ENCODE results near the gene PQBP1.
A peak's percentile ranks its signal among the peaks of the same experiment; 100 is the strongest.

The PQBP1 gene

GRCh38 chrX:48923771-48924170 is 26.0 kb downstream of the PQBP1 start:
- no peak for DNase-seq (ENCODE audit: low spot score)

GRCh38 chrX:48924270-48924669 is 26.5 kb downstream of the PQBP1 start:
- DNase-seq (ENCODE audit: low spot score) = no peak

GRCh38 chrX:48927123-48927522 is 29.4 kb downstream of the PQBP1 start:
- no peak for DNase-seq (ENCODE audit: low spot score)

GRCh38 chrX:48927736-48928382 is 30.1 kb downstream of the PQBP1 start:
- no peak for DNase-seq (ENCODE audit: low spot score)

DNA sequence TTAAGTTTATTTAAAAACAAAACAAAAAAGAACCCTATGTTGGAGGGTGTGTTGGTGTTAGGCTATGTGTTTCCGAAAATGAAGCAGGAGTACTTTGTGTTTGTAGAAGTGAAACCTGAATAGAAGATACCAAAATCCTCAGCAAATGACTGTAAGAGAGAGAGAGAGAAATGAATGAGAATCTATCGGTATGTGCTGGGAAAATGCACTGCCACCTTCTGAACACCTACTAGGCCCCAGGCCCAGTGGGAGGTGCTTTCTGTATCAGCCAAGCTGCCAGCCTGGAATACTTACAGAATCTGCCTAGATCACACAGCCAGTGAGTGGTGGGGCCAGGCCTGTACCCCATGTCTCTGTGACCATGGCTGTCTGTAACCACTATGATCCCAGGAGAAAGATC is 36.0 kb downstream of the PQBP1 start:
- DNase-seq (ENCODE audit: low spot score) = no peak

DNA sequence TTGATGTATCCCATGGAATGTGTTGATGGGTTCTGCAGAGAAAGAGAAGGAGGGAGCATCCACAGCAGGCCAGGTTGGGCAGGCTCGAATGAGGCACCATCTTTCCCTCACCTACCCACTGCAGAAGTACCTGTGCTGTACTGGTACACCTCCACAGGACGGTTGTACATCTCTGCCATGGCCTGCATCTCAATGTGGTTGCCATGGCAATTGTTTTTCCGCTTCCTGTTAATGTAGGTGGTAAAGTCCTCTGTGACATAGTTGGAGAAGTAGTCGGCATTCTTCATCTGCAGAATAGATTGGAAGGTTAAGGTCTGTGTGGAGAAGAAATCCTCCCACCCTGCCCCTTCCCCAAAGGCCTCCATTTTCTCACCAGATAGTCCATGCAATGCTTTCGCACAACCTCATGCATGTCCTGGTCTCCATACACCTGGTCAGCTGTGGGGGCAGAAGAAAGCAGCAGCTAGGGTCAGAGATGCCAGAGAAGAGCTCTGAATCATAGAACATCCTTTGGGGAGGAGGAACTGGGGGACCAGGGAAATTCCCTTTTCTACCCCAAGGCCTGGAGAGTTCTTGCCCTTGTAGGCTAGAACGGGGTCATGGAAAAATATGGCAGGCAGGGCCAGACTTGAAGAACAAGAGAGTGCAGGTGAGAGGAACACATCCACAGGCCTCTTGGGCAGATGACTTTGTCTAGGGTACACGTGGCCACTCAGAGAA is 37.0 kb downstream of the PQBP1 start:
- DNase-seq (ENCODE audit: low spot score) = no peak

GRCh38 chrX:48935301-48935670 is 37.6 kb downstream of the PQBP1 start:
- no peak for DNase-seq (ENCODE audit: low spot score)

DNA sequence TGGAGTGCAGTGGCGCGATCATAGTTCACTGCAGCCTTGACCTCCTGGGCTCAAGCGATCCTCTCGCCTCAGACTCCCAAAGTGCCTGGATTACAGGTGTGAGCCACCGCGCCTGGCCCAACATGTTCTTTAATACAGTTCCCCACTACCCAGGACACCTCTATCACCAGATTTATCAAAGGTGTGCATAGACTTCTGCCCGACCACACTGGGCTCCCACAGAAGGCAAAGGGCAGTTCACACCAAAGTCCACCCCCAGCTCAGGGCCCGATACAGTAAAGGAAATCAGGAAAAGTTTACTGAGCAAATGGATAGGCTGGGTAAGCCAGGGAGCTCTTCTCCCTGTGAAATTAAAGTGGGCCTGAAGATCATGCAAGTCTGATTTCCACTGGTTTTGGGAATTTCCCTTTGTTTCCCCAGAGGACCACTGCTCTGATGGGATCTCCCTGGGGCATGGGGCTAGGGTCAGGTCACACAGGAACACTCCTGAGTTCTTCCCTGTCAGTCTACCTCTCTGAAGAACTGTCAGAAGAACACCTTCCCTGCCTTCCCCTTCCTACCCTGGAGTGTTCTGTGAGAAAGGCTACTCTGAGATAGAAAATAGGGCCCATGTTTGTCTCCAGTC is 38.8 kb downstream of the PQBP1 start:
- DNase-seq (ENCODE audit: low spot score) = no peak

DNA sequence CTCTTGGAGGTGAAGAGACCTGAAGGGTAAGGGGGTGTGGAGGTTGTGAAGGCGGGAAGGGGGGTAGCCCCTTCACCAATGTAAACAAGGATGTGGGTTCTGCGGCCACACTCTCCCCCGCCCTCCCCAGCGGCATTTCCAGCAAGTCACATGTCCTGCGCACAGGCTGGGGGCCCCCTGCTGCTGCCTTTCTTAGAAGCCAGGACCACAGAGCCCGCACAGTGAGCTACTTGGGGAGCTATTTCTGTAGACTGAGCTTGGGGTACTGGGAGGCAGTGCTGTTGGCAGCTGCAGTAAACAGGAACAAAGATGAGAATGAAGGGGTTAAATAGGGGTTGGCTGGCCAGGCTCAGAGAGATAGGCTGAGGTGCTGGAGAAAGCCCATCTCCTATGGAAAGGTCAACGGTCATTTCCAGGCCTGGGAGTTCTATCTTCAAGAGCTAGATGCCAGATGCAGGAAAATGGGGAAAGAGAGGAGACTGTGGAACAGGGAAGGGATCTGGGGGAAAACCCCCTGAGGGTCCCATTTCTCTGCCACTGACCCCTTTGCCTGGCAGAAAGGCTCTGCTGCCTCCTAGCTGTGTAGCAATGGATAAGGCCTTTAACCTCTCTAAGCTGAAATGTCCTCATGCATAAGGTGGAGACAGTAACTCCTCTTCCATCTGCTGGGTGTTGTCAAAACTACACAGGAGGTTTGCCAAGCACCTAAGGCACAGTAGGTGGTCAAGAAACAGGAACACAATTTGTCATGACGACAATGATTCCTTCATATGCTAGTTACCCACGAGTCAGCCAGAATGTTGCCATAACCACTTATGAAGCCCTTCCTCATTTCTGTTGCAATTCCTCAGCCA is 39.6 kb downstream of the PQBP1 start:
- peak; percentile 64 for DNase-seq (ENCODE audit: low spot score)

DNA sequence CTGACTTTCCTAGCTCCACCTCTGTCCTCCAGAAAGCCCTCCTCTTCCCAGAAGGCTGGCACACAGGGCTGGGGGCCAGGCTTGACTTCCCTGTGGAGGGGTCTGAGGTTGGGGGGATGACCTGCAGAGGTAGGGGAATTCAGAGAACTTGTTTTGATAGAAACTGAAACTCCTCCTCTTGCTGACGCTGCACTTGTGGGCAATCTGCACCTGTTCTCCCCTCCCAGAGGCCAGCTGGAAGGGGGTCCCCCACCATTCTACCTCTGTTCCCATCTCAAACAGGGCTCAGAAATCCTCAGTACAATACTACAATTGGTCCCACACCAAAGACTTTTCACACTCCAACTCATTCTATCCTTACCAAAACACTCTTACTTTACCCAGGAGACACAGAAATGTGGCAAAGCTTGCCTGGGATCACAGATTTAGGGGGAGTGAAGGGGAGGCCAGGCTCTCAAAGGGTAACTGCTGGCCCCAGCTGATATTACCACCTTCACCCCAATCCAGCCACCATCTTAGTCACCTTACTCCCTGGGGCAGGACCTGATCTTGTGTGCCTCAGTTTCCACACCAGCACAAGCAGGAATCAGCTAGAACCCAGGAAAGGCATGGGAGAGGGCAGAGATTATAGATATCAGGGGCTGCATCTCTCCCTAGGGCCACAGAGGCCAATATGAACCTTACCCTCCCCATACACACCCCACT is 41.1 kb downstream of the PQBP1 start:
- peak; percentile 59 for DNase-seq (ENCODE audit: low spot score)

DNA sequence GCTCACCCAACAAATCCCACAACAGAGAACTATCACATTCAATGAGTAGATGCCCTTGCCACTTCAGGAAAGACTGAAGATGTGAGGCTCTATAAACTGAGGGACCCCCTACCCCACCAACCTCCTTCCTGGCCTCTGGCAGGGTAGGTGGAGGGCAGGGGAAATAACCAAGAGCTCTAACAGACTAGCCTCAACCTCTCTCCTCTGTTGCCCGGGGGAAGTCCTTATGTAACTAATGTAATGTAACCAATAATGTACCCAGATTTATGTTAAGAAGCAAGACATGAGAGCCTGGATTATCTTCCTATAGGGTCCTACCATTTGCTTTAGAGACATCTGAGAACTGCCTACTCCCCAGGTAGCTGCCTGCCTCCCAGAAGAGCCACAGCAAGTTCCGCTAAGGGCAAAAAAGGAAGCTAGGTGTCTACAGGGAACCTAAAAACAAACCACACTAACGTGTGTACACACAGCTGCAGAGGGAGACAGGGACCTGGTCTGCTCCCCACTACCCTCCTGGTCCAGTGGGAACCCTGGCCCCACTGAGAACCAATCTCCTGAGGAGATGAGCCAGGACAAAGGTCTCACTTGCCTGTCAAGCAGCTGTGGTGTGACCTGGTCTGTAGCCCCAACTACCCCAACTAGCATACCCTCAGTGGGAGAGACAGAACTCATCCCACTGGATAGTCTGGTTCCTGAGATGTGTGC is 41.9 kb downstream of the PQBP1 start:
- DNase-seq (ENCODE audit: low spot score) = peak; percentile 42

DNA sequence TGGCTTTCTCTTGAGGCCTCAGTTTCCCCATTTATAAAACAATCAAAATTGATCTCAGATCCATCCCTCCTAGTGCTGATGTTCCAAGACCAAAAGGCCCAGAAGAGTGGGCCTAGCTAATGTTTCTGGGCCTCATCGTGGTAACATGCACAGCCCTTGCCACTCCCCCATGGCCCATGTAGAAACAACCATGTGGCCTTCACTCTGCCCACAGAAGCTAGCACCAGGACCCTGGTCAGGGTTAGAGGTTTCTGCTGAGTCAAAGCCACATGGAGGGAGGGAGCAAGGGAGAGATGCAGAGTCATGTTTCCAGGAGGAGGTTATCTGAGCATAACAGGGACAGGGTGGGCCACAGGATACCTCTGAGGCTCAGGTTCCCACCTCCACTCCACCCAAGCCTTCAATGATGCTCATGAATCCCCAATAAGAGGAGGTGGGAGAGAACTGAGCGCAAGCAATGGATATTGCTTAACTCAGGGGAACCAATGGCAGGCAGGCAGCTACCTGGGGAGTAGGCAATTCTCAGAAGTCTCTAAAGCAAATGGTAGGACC is 42.8 kb downstream of the PQBP1 start:
- DNase-seq (ENCODE audit: low spot score) = peak; percentile 84

DNA sequence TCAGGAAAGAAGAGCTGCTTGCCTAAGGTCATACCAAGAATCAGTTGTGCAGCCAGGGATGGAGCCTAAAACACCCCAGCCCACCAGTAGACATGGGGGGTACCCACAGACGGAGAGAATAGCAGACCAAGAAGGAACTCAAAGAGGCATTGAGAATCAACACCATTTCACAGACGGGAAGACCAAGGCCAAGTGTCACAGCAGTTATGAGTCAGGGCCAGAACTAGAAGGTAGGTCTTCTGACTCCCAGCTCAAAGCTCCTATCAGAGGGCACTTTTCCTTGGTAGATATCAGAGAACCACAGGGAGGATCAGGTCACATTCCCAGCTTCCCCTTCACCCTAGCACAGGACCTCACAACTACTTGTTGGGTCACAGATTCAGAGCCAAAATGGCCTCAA is 45.2 kb downstream of the PQBP1 start:
- peak; percentile 41 for DNase-seq (ENCODE audit: low spot score)

- peak; percentile 74 for DNase-seq (ENCODE audit: low spot score)
These were observed 48.0 kb downstream of the PQBP1 start for GRCh38 chrX:48945517-48946348.

DNA sequence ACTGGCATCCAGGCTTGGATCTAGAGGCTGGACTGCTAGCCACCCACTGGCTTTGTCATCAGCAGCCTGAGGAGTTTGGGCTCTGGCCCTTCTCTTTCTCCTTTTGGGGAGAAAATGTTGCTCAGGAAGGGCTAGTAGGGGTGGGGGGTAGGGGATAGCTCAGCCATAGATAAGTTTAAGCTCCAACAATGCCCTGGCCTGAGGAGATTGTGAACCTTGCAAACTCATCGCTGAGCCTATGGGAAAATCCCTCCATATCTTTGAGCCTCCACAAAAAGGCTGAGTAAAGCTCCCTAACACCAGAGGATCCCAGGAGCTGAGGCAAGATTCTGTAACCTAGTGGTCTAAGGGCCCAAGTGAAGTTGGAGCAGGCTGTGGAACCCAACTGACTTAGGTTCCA is 50.9 kb downstream of the PQBP1 start:
- DNase-seq (ENCODE audit: low spot score) = peak; percentile 15
